Globus pallidus (tissue), 1 donor: ENCODE measurements around the gene C11orf86.
"Not testable (repeated sequence)": the region's sequence is repeated elsewhere in the genome, so short reads cannot be mapped to it uniquely, and the experiment has no call there.

Experiments
- DNase-seq: peaks from one replicate; pipeline ENCODE4 v3.0.0-alpha.2; 2015; ENCODE audit warnings: low spot score

Gene C11orf86

GRCh38 chr11:66989360-66989759 lies 14.3 kb downstream of the C11orf86 start:
- not testable (repeated sequence) for DNase-seq

GRCh38 chr11:66992041-66992440 lies 16.9 kb downstream of the C11orf86 start:
- no peak for DNase-seq

DNA sequence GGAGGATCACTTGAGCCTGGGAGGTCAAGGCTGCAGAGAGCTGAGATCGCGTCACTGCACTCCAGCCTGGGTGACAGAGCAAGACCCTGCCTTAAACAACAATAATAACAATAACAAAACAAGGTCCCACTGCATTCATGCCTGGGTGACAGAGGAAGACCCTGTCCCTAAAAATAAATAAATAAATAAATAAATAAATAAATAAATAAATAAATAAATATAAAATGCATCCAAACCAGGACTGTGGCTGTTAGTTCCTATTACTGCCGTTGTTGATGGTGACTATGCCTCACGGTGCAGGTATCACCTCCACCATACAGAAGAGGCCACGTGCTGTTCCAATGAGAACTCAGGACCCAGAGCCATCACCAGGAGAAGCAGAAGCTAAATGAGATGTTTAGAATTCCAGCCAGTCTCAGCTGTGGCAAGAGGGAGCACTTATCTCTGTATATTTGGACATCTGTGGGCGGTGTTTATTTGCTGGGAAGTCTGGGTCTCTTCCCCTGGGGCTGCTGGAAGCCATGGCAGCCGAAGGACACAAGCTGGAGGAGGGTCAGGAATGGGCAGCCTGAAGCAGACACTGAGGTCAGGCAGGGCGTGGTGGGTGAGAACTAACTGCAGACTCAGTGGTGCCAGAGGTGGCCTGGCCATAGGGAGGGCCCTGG lies 21.6 kb downstream of the C11orf86 start:
- no peak for DNase-seq

- no peak for DNase-seq
Observed at GRCh38 chr11:66999555-66999954, 24.5 kb downstream of the C11orf86 start.

- no peak for DNase-seq
Observed at GRCh38 chr11:67001332-67001731, 26.2 kb downstream of the C11orf86 start.

DNA sequence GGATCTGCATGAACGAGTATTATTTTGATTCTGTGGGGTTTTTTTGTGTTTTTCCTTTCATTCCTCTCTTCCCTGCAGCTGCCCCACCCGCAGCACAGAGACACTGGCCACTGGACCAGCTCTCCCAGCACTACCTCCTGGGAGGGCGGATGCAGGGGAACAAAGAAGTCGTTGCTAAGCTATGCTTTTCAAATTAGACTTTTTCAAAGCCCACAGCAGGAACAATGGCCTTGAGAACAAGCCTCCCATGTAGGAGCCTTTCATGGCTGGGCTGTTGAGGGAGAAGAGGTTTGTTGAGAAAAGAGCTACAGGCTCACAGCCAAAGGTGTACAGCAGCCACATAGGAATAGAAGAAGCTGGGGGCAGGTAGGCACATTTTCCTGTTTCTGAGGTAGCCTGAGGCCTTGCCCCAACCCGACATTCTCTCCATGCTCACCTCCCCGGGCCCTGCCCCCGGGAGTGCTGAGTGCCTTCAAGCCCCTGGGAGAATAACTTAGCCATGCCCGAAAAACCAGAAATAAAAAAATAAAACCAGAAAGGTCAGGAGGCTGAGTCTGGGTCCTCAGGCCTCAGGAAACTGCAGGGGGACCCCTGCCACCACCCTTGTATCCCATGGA lies 27.3 kb downstream of the C11orf86 start:
- DNase-seq: no peak

- DNase-seq: no peak
Observed at GRCh38 chr11:67002921-67003411, 27.9 kb downstream of the C11orf86 start.

GRCh38 chr11:67005200-67005599 lies 30.1 kb downstream of the C11orf86 start:
- DNase-seq: not testable (repeated sequence)

DNA sequence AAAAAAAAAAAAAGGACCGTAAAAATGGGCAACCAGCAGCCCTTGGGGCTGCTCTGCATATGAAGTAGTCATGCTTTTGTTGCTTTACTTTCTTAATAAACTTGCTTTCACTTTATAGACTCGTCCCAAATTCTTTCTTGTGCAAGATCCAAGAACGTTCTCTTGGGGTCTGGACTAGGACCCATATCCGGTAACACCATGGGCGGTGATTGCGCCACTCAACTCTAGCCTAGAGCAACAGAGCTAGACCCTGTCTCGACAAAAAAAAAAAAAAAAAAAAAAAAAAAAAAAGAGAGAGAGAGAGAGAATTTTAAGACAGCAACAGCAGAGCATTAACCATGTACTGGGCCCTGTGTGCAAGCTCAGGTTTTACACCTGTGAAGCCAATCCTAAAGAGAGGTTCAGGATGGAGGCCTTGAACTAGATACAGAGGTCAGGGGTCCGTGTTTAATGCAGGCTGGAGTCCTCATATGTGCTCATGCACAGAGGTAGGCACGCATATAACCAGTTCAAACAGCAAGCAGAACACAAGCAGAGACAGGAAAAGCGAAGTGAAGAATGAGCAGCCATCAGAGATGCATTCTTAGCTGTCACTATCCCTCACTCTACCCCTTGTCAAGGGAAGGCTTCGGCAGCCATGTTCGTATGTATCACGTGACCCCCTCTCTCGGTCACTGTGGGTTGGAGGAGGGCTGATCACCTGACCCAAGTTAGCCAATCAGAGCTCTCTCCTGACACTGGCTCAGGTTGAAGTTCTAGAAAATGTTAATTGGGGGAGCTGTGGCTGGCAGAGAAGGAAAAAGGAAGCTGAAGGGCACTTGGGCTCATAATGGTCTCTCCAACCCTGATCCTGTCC lies 31.2 kb downstream of the C11orf86 start:
- peak; percentile 11 for DNase-seq

DNA sequence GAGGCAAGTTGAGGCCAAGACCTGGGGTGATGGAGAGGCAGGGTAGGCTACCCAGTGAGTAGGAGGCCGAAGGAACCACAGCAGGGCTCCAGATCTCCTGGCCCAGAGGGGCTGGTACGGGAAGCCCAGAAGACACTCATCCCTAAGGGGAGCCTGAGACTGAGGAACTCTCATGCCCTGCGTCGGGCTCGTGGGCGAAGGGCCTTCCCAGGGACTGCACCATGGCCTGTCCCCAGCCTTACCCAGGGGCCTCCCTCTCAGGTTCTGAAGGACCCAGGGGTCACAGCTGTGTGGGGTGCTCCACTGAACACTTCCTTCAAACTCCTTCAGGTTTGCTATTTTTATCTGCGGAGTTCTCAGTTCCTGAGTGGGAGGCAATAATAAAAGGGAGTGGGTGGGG lies 32.0 kb downstream of the C11orf86 start:
- no peak for DNase-seq

GRCh38 chr11:67010296-67010905 lies 35.3 kb downstream of the C11orf86 start:
- no peak for DNase-seq

- no peak for DNase-seq
Observed at GRCh38 chr11:67013511-67014045, 38.5 kb downstream of the C11orf86 start.

- DNase-seq: no peak
Observed at GRCh38 chr11:67014343-67014742, 39.2 kb downstream of the C11orf86 start.

DNA sequence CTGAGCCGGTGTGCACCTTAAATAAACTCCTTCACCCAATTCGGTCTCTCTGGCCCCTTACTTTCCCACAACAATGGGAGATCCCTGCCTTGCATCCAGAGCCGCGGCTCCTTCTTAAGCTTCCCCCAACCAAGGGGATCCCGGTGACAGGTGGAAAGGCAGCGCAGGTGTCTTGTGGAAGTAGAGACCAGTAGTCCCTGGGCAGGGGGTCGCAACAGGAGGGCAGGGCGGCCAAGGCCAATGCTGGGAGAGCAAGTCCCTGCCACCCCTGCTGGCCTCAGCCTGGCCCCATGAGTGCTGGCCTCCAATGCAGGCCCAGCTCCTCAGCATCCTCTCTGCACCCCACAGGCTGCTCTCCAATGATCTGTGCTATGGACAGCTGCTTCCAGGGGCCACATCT lies 39.9 kb downstream of the C11orf86 start:
- DNase-seq: no peak

DNA sequence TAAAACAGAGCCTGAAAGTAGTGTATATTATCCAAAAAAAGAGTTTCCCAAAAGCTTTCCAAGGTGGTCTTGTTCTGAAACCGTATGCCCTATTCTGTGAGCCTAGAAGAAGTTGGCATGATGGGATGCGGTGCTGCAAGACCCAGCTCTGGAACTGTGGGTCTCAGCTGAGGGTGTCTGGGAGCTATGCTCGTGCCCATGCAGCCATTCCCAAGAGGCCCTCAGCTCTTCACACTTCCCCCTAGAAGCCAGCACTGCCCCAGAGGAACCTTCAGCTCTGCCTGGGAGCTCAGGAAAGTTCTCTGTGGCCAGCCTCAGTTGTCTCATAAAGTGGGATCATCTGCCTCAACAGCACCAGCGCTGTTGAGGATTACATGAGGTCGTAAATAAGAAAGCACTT lies 41.4 kb downstream of the C11orf86 start:
- no peak for DNase-seq

- no peak for DNase-seq
Observed at GRCh38 chr11:67020949-67021348, 45.8 kb downstream of the C11orf86 start.

DNA sequence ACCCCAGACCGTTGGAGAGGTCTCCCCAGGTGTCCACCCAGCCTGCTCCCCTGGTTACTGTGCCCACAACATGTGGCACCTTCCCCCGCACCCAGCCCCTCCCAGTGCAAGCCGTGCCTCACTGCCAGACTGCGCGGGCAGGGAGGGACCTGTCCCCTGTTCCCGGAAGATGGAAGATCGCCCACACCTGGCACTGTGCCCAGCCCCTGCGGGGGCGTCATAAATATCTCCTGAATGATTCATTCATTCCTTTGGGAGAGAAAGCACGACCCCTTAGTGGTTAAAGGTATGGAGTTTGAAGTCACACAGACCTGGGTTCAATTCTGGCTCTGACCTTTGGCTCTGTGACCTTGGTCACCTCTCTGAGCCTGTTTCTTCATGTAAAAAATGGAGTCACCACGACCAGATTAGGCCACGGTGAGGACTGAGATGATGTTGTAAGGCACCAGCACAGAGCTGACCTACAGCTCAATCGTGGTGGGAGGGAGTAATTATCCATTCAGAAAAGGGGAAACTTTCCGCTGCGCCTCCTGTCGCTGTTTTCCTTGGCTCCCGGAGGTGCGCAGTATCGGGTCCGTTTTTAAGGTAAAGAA lies 47.3 kb downstream of the C11orf86 start:
- DNase-seq: no peak

- DNase-seq: no peak
Observed at GRCh38 chr11:67022961-67023956, 48.2 kb downstream of the C11orf86 start, which contains the start of gene SYT12. Gene SYT12 (plus strand): TSS chr11:67023134. CDS start chr11:67030145, 7,011 bp downstream.

DNA sequence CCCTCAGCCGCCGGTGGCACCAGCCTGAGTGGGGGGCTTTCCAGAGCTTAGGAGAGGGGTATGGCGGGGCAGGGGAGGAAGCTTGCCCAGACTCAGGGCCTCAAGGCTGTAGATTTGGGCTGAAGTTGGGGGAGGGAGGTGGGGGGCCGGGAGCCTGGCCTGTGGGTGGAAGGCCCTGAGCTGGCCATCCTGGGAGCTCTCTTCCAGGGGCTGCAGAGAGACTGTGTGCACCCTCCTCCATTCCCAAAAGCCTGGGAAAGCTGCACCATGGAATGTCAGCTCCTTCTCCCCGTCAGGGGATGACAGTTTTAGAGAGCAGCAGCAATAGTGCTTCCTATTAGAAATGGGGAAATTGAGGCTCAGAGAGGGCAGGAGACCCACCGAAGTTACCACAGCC lies 48.9 kb downstream of the C11orf86 start:
- no peak for DNase-seq

- no peak for DNase-seq
Observed at GRCh38 chr11:67024410-67024809, 49.3 kb downstream of the C11orf86 start.
